ENCODE data around the gene INTS3. TPM values are rescaled to one million over a fixed set of nuclear protein-coding genes. Genes with fewer than 3 reads are reported as not detected.

INTS3 gene
- total RNA-seq, 2 donors from 2014 or later = 63.8 to 68.8 TPM

- ATAC-seq (ENCODE audit: insufficient number of reproducible peaks, low FRiP score, low read depth) (no peak), DNase-seq (ENCODE audit: low spot score) (no peak)
- no peaks in the 10 kb centered on the region for H3K27me3 ChIP-seq (replicated peaks; ENCODE audit: insufficient read depth)
- H3K4me1 ChIP-seq (ENCODE audit: control insufficient read depth in 1 of 2, low read depth in 2 of 2) = peaks cover 9 to 38% of the 10 kb centered on the region in 2 donors
- H3K9me3 ChIP-seq = no peaks in the 10 kb centered on the region
- no peak for TF ChIP-seq CTCF (IDR thresholded peaks at IDR 0.05)
- H3K36me3 ChIP-seq = no peaks in the 10 kb centered on the region
- no peak overlapping the region for H3K4me3 ChIP-seq
- H3K27ac ChIP-seq = no peak overlapping the region
Observed at GRCh38 chr1:153786038-153786790, 58.4 kb downstream of the INTS3 start.

DNA sequence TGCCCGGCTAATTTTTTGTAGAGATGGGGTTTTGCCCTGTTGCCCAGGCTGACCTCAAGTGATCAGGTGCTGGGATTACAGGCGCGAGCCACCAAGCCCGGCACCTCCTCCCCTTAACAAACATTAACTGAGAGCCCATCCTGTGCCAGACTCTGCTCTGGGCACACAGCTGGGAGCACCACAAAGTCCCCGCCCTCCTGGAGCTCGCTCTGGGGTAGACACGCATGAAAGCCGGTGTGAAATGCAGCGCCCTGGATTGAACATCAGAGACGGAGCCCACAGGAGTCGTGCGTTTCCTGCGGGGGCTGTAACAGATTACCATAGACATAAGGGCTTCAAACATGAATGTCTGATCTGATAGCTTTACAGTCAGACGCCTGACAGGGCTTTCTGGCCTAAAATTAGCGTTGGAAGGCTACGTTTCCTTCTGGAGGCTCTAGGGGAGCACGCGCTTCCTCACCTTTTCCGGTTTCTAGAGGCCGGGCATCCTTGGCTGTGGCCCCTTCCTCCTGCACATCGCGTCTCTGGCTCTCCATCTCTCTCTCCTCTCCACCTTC lies 61.7 kb downstream of the INTS3 start:
- no peak for TF ChIP-seq CTCF (IDR thresholded peaks at IDR 0.05)
- peak overlapping the region; percentile 73 for H3K4me3 ChIP-seq
- ATAC-seq (ENCODE audit: insufficient number of reproducible peaks, low FRiP score, low read depth) = peak; percentile 26

DNA sequence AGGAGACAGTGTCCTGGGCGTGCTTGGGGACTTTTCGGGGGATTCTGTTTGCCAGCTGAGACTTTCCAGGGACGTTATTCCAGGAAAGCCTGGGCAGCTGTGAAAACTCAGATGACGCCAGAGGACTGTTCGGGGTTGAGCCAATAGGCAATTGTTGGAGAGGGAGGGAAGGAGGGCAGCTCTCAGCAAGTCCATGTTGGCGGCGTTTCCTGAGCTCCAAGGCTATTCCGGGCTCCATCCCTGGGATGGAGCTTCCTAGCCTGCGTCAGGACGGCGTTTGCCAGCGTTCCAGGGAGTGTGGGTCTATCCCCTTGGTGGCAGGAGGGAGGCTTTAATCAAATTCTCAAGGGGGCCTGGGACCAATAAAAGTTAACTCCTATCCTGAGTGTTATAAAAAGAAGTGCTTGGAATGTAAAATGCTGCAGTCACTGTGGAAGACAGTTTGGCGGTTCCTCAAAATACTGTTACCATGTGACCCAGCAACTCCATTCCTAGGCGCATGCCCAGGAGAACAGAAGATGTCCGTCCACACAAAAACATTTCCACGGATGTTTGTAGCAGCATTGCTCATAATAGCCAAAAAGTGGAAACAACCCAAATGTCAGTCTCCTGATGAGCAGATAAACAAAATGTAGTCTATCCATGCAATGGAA lies 62.6 kb downstream of the INTS3 start:
- ATAC-seq (ENCODE audit: insufficient number of reproducible peaks, low FRiP score, low read depth) = peak; percentile 90
- TF ChIP-seq CTCF (IDR thresholded peaks at IDR 0.05) = no peak
- Histone ChIP-seq H3K4me3 (peak overlapping the region; percentile 73), H3K27me3 (replicated peaks; ENCODE audit: insufficient read depth) (no peaks in the 10 kb centered on the region), H3K9me3 (no peaks in the 10 kb centered on the region), H3K4me1 (ENCODE audit: control insufficient read depth in 1 of 2, low read depth in 2 of 2) (peaks cover 4 to 28% of the 10 kb centered on the region in 2 donors), H3K27ac (peak overlapping the region; percentile 98 to 99), H3K36me3 (no peaks in the 10 kb centered on the region)
- no peak for DNase-seq (ENCODE audit: low spot score)

More for the DNA sequence above, 61.7 kb downstream of the INTS3 start:
- peaks cover 4 to 28% of the 10 kb centered on the region in 2 donors for H3K4me1 ChIP-seq (ENCODE audit: control insufficient read depth in 1 of 2, low read depth in 2 of 2)
- DNase-seq (ENCODE audit: low spot score) = no peak
- no peaks in the 10 kb centered on the region for H3K27me3 ChIP-seq (replicated peaks; ENCODE audit: insufficient read depth)
- peak overlapping the region; percentile 98 to 99 for H3K27ac ChIP-seq
- no peaks in the 10 kb centered on the region for H3K9me3 ChIP-seq
- H3K36me3 ChIP-seq = no peaks in the 10 kb centered on the region

DNA sequence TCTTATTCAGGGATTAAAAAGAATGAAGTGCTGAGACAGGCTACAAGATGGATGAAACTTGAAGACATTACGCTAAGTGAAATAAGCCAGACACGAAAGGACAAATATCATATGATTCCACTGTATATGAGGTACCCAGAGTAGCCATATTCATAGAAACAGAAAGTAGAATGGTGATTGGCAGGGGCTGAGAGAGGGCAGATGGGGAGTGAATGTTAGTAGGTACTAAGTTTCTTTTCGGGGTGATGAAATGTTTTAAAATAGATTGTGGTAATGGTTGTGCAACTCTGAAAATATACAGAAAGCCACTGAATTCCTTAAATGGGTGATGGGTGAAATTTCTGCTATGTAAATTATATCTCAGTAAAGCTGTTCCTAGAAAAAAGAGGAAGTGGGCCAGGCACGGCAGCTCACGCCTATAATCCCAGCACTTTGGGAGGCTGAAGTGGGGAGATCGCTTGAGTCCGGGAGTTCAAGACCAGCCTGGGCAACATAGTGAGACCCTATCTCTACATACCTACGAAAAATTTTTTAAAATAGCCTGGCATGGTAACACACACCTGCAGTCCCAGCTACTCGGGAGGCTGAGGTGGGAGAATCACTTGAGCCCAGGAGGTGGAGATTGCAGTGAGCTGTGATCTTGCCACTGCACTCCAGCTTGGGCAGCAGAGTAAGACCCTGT lies 63.3 kb downstream of the INTS3 start:
- Histone ChIP-seq H3K4me3 (peak overlapping the region; percentile 73), H3K4me1 (ENCODE audit: control insufficient read depth in 1 of 2, low read depth in 2 of 2) (peaks cover 4 to 28% of the 10 kb centered on the region in 2 donors), H3K36me3 (no peaks in the 10 kb centered on the region), H3K27ac (peak overlapping the region; percentile 98 to 99), H3K27me3 (replicated peaks; ENCODE audit: insufficient read depth) (no peaks in the 10 kb centered on the region), H3K9me3 (no peaks in the 10 kb centered on the region)
- no peak for DNase-seq (ENCODE audit: low spot score)
- peak; percentile 47 for ATAC-seq (ENCODE audit: insufficient number of reproducible peaks, low FRiP score, low read depth)
- TF ChIP-seq CTCF (IDR thresholded peaks at IDR 0.05) = no peak

Data from thoracic aorta (tissue), 2 donors.